GM12801 (cell line): ENCODE data around the gene CDK14.

Source experiments
- CTCF ChIP-seq: IDR thresholded peaks from one replicate; pipeline ENCODE4 v1.5.1; 2011; ENCODE audit warnings: control low read depth; ENCODE audit not compliant: insufficient read length; ENCODE audit errors: extremely low read depth

Gene CDK14

GRCh38 chr7:91194841-91195240, 598.7 kb downstream of the CDK14 start:
- no peak for TF ChIP-seq CTCF

DNA sequence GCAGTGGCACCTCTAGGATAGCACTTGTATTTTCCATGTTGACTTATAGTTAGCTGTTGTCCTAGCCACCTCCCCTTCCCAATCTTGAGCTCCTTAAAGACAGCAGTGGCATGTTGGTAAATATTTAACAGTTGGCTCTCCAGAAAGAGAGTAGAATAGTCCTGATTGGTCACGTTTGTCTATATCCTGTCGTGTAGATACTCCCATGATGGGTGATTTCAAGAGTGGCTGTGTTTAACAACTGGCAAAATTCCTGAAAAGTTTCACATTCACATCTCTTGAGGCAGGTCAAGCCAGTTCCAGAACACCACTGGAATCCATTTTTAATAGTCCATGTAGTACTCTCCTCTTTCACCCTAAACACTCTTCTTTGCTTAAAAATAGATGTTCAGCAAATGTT, 599.9 kb downstream of the CDK14 start:
- TF ChIP-seq CTCF = no peak

GRCh38 chr7:91198371-91198770, 602.2 kb downstream of the CDK14 start:
- no peak for TF ChIP-seq CTCF

- TF ChIP-seq CTCF = no peak
These were observed 603.5 kb downstream of the CDK14 start for GRCh38 chr7:91199601-91200000.

- no peak for TF ChIP-seq CTCF
These were observed 605.5 kb downstream of the CDK14 start for GRCh38 chr7:91201442-91202113.

DNA sequence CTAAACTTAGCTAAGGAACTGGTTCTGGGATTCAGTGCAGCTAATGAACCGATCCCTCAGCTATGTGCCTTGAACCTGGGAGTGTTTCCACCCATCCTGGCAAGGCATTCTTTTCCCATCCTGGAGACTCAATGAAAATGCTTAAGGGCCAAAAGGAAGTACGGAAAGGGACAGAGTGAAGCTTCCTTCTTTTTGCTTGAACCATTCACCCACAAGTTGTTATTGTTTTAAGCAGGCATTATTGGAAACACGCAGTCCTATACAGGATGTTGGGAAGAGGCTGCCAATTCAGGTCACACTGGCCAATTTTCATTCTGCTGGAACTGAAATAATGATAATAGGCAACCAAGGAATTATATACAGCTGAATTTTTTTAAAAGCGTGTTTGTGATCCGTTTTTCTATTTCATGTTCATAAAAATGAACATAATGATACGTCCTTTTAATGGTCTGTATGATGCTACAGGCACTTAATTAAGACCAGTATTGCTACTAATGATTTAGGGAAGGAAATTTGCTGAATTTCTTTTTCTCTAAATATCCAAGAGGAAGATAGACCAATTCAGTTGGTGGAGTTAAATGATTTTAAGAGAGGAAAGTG, 610.3 kb downstream of the CDK14 start:
- TF ChIP-seq CTCF = no peak

DNA sequence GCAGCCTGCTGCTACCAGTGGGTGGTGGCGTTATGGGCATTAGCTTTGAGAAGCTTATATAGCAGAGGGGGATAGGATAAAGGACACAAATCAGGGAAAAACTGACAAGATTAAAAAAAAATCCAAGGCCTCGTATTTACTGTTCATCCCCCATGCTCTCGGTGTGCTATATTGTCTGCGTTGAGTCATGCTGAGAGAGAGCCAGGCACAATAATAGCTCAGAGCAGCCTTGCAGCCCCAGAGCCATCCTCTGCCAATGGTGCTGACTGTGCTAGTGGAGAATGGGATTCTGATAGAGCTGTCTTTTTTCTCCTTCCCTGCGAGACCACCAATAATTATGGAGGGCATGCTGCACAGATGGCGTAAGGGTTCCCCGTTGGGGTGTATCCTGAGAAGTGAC, 616.5 kb downstream of the CDK14 start:
- TF ChIP-seq CTCF = no peak
